CD4-positive, alpha-beta T cell treated with Interleukin-6 for 4 hours (primary cell): ENCODE results near the gene POLR3B.
"Not testable (repeated sequence)": the region's sequence is repeated elsewhere in the genome, so short reads cannot be mapped to it uniquely, and the experiment has no call there.

Experiments used
- DNase-seq: peaks from one replicate; pipeline ENCODE4 v3.0.0-alpha.2; 2020; ENCODE audit warnings: mixed read lengths

Gene POLR3B

DNA sequence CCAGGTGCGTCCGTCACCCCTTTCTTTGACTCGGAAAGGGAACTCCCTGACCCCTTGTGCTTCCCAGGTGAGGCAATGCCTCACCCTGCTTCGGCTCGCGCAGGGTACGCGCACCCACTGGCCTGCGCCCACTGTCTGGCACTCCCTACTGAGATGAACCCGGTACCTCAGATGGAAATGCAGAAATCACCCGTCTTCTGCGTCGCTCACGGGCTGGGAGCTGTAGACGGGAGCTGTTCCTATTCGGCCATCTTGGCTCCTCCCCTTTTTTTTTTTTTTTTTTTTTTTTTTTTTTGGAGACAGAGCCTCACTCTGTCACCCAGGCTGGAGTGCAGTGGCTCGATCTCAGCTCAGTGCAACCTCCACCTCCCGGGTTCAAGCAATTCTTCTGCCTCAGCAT is 120.1 kb downstream of the POLR3B start:
- not testable (repeated sequence) for DNase-seq

DNA sequence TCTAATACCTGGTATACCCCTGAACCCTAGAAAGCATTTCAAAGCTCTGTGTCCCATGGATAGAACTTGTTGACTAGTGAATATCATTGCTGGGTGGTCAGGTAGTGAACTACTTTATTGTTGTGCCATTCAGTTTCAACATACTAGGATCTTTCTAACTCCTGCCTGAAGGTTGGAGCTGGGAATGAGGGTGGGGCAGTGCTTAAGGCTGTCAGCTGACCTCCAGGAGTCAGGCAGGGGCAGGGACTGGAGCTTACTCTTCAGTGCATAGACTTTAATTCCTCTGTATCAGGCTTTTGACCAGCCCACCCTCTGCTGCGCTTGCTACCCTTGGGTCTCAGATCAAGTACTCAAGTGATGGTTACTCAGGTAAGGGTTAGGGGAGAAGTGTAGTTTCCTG is 122.7 kb downstream of the POLR3B start:
- DNase-seq, result no peak

DNA sequence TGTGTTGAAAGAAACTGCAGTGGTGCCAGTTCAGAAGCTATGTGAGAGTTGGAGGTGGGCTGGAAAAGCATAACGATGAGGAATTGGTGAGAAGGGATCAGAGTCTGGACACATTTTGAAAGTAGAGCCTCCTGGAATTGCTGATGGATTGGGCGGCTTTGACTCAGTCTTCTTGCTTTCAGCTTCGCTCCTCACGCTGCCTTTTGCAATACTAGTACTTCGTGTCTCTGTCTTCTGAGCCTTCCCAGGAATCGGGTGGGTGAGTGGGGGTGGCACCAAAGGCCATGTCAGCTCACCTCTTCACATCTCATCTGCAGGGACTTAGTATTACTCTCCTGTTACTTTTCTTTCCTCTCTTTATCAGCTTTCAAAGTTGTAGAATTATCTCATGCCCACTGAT is 123.7 kb downstream of the POLR3B start:
- no peak for DNase-seq

DNA sequence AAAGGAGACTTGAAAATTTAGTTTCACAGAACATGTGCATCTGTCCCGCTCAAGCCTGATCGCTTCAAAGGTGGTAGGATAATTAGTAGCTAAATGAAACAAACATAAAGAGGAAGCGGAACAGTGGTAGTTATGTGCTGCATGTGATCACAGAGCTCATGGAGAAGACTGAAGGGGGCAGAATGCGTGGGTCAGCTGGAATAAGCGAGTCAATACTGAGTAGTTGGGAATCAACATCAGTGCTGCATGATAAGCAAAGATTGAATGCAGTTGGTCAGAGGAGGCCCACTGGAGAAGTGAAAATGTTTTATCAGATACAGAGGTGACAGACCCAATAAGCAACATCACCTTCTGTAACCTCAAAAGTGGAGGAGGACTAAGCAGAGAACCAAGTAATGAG is 130.1 kb downstream of the POLR3B start:
- DNase-seq, result no peak

DNA sequence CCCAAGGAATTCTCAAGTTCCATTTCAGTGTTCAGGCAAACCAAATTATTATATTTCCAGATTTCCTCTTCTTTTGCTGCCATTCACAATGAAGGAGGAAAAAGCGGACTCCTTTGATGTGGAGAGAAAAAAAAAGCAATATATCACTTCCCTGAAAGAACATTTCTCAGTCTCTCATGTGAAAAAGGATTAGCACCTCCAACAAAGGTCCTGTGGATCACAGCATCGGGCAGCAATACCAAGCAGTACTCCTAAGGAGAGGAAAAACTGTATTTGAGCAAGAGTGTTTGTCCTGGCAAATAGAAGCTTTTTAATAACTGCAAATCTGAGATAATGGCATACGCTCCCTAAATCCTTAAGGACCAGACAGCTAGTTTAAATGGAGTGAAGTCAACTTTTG is 131.3 kb downstream of the POLR3B start:
- no peak for DNase-seq

DNA sequence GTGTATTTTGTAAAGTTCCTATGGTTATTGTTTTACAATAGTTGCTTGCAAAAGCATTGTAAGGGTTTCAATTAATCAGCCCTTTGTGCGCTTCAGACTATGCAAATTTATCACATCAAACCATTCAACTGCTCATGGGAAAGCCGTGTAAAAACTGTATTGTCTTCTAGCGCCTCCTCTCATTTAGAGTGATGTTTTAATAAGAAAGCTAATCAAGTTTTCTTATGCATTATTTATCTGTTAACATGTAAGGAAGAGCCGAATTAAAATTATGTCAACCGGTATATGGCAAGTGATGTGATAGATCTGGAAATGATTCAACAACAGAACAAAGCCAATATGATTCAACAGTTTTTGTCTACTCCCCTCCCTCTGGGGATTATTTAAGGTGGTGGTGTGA is 132.7 kb downstream of the POLR3B start:
- no peak for DNase-seq

DNA sequence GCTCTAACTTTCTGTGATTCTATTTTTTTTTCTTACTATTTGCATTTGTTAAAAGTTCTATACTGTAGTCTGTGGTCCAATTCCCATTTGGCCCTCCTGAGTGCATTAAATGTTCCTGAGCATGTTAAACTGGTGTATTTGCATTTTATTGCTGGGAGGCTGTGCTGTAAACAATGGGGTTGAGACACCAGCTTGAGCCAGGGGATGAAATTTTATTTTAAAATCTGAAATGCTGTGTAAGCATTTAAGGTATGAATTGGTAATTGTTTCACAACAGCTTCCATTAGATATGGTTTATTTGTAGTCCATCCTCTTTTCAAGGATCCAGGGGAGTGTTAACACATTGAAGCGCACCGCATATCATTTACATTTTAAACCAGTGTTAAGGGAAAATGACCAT is 135.3 kb downstream of the POLR3B start:
- DNase-seq, result no peak

DNA sequence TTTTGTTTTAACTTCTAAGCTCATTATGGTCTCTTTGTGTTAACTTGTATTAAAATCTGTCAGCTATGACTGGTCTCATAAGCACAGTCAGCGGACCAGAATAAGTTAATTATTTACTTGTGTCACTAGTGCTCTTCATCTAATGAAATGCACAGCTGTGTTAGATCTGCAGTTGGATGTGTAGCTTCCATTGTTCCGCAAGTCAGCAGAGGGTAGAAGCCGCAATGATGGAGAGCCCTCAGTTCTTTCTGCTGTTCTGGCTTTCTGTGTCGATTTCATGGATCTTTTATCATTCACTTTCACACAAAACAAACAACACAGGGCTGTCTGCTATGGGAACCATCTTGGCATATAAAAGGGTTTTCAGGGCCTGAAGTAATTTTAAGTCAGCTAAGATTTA is 136.0 kb downstream of the POLR3B start:
- DNase-seq, result no peak

DNA sequence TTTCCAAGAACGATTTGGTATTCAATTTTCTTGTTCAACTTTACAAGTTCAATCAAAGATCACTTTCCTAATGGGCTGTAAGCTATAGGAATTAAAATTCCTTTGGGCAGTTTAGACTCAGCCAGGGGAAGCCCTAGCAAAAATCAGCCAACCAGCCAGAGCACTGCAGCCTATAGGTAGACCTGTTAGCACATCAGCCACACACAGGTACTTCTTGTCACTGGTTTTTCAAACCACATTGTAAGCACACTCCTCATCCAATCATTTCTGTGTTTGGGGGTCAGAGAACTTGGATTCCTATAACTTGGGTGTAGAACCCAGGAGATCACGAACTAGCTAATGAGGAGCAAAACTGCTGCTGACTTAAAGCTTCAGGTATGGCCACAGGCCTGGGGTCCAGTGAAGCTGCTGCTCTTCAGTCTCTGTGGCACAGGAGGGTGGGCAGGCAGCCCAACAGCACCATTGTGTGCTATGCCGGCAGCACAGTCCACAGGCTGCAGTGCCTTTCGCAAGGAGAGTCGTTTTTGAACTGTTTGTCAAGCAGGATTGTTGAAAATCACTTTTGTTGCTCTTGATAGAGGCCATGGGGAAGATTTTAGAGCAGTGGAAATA is 137.9 kb downstream of the POLR3B start:
- DNase-seq, result no peak

DNA sequence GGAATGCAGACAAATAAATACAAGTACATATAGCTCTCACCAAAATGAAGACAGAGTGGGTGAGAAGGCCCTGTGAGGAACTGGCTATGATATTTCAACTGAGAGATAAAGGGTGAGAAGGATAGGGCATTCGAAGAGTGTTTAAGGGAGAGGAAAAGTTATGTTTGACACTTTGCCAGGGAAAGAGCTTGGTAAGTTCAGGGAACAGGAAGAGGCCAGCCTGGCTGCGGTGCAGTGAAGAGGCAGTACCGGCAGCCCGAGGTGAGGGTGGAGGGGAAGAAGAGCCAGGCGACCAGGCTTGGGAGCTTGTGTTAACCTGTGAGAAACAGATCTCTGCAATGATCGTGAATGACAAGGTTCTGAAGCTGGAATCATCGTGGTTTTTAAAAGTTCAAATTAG is 140.5 kb downstream of the POLR3B start:
- DNase-seq, result no peak

DNA sequence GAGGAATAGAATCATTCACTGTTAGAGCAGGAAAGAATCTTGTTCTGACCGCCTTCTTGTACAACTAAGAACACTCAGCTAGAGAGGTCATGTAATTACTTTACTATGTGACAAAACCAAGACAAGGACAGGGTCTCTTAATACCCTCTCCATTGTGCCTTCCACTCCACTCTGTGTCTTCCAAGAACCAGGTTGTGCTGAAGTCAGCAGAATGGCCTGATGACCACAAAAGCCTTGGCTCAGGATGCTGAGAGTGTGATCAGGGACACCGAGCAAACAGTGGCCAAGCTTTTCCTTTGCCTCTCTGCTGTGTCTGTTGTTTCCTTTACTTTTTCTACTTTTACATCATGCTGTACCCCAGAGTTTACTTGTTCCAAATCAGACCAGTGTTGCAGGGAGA is 142.1 kb downstream of the POLR3B start:
- DNase-seq, result no peak

DNA sequence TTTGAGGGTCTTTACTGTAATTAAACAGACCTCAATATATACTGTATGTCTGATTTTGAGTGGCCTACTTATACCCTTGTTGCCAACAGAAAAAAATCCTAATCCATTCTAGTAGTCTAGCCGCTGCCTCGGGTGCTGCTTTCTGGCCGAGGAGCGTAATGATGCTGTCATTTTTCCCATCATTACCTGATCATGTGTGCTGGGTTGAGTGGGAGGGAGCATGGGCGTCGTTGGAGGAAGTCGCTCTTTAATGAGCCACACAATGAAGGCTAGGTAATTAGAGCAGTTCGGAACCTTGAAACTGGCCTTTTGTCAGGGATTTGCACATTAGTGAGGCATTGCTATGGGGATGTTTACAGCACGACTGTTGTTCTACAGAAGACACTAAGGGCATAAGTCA is 149.1 kb downstream of the POLR3B start:
- DNase-seq, result no peak

DNA sequence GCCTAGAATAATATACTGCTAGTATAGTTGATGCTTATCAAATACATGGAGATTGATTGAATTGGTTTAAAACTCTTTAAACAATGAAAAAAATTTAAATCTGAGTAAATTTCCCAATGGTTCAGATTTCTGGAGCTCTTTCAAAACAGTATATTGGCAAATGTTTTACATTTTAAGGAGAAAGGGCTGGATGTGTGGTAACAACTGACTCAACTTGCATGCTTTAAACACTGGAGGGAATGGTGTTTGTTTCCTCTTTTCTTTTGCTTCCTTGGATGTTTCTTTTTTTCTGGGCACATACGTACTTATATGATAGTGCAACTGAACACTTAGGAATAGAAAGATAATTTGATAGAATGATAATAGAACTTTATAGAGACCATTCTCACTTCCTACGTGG is 151.4 kb downstream of the POLR3B start:
- DNase-seq, result no peak

DNA sequence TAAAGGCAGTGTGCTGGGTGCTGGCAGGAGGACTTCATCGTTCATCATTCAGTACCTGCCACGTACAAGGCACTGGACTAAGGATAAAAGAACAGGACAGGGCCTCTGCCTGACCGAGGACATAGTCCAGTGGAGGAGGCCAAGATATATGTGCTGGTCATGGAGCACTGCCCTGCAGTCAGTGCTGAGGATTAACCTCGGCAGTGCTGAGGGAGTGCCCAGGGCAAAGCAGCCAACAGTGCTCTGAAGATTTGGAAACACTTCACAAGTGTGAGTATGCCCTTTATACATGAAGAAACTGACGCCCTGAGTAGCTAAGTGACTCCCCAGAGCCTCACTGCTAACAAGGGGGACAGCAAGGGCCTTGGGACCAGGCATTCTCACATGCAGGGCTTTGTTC is 153.8 kb downstream of the POLR3B start:
- no peak for DNase-seq

DNA sequence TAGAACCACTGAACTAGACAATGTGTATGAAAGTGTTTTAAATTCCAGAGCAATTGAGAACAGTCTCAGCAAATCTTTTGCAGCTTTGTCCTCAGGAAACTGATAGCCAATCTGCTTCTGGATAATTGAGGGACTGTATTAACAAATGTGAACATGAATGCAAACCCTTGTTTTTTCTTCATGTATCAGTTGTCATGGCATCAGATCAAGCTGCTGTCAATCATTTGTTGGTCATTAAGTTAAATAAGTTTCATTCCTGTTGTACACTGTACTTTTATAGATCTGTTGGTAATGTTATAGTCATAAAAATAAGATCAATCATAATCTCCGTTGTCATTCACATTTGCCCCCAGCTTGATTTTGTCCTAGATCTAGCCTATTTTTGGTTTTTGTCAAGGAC is 159.8 kb downstream of the POLR3B start:
- DNase-seq, result no peak

DNA sequence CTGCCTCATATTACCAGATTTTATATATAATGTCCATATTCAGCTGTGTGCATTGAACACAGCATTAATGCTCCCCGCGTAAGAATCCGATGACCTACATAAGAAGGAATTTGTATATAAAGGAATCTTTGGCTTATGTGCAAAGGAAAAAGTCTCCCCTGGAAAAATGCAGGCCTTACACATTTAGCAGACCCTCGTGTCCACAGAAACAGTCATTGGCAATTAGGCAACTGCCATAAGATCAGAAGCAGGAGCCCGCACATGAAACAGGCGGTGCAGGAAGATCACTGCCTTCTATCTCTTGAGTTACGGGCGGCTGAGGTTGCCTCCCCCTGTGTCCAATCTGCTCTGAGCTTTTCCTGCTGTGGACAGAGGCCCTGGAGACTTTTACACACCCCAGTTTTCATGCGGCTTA is 162.1 kb downstream of the POLR3B start:
- DNase-seq, result no peak

DNA sequence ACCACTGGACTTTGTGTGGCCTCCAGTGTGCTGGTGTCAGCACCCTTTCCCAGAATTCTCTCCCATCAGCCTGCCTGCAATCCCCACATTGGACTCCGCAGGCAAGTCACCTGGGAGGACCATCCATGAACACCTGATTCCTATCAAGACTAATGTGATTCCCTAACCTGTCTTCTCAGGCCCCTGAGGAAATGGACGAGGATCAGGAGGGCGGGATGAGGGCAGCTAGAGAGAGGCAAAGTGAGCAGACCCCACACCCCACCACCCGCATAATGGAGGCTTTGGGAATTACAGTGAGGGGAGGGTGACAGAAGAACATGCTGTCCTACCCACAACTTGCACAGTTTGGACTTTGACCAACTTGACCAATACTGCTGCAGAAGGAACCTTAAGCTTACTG is 164.4 kb downstream of the POLR3B start:
- DNase-seq, result no peak

DNA sequence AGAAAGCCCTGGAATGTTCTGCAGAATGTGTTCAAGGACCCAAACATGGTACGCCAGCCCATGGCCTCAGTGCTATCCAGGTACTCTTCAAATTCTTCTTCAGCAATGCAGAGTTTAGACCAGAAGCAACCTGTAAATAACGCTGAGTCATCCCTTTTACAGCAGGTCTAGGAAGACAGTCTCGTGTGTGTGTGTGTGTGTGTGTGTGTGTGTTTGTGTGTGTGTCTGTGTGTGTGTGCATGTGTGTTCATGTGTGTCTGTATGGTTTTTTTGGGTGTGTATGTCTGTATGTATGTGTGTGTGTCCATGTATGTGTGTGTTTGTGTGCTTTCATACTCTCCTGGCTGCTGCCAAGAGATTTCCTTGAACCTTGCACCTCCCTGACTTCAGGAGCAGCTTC is 165.2 kb downstream of the POLR3B start:
- DNase-seq, result no peak

DNA sequence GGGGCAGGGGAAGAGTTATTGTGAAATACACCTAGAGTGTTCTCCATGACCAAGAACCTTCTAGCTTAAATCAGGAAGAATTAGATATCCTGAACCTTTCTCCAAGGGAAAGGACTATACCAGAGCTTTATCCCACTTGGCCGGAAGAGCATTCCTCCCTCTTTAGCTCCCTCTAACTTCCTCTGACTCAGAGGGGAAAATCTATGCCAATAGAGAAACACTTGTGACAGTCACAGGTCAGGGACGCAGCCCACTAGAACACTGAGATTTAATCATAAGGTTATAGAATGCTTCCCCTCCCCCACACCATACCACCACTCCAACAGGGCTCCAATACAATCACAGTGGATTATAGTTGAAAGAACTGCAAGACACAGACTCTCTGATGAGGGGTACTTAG is 169.8 kb downstream of the POLR3B start:
- no peak for DNase-seq

DNA sequence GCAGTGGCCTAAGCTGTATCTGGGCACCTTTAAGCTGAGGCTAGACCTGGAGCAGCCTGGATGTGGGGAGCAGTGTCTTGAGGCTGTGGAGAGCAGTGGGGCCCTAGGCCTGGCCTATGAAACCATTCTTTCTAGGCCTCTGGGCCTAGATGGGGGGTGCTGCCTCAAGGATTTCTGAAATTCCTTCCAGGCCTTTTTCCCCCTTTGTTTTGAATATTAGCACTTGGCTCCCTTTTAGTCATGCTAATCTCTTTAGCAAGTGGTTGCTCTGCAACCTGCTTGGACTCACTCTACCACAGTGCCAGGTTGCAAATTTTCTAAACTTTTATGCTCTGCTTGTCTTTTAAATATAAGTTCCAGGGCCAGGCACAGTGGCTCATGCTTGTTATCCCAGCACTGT is 183.7 kb downstream of the POLR3B start:
- DNase-seq, result no peak

DNA sequence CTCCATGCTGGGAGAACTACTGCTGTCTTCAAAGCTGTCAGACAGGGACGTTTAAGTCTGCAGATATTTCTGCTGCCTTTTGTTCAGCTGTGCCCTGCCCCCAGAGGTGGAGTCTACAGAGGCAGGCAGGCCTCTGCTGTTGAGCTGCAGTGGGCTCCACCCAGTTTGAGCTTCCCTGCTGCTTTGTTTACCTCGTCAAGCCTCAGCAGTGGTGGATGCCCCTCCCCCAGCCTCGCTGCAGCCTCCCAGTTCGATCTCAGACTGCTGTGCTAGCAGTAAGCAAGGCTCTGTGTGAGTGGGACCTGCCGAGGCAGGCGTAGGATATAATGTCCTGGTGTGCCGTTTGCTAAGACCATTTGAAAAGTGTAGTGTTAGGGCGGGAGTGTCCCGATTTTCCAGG is 193.9 kb downstream of the POLR3B start:
- DNase-seq, result no peak

DNA sequence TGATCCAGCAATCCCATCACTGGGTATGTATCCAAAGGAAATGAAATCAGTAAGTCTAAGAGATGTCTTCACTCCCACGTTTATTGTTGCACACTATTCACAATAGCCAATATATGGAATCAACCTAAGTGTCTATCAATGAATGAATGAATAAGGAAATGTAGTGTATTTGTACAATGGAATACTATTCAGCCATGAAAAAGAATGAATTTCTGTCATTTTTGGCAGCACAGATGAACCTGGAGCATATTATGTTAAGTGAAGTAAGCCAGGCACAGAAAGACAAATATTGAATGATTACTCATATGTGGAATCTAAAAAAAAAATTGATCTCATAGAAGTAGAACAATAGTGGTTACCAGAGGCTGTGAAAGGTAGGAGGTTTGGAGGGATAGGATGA is 194.7 kb downstream of the POLR3B start:
- DNase-seq, result no peak
